ENCODE data around the gene MYH16.

DNA sequence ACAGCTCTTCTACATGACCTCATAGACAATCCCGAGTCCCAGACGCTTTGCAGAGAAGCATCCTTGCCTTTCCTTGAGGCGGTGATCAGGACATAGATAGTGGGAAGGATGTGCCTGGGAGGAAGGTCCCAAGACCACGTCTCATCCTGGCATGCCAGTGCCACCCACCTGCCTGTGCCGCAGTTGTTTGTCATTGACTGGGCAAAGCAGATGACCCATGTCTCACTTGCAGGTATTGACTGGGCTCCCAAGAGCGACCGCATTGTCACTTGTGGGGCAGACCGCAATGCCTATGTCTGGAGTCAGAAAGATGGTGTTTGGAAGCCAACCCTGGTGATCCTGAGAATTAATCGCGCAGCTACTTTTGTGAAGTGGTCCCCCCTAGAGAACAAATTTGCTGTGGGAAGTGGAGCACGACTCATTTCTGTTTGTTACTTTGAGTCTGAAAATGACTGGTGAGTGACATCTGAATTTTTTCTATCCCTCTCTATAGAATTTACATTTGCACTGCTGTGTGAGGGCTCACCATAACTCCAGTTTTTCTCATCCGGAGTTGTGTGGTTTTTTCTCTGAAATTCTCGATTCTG is 71.5 kb downstream of the MYH16 start:
- TF ChIP-seq EZH2 (IDR thresholded peaks at IDR 0.05; ENCODE audit: insufficient read depth, poor library complexity, severe bottlenecking) (no peak), EZH2phosphoT487 (IDR thresholded peaks at IDR 0.05; ENCODE audit: insufficient read depth, low read depth) (no peak)

All from GM23248 (cell line).